Measurements from ENCODE around the gene RCSD1.

RCSD1 gene

DNA sequence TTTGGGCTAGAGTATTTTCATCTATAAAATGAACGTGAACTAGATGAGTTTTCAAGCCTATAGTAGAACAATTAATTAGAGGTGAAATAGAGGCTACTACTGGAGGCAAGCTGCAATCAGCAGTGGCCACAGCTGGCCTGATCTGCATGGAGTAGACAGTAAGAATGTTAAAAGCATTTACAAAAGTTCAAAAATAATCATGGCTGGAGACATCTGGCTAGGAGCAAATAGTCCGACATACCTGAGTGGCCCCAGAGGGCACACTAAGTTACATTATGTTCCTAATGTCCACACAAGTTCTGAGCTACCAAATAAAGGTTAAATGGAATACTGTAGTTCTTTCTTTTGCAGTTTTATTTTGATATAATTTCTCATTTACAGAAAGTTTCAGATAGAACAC is 119.7 kb downstream of the RCSD1 start:
- Mint-ChIP-seq H3K27ac (no peak overlapping the region), H3K4me1 (ENCODE audit: low read depth) (peaks cover 15% of the 10 kb centered on the region), H3K27me3 (no peaks in the 10 kb centered on the region), H3K4me3 (no peak overlapping the region), H3K36me3 (peaks cover 3% of the 10 kb centered on the region), H3K9me3 (ENCODE audit: low read depth) (no peaks in the 10 kb centered on the region)

DNA sequence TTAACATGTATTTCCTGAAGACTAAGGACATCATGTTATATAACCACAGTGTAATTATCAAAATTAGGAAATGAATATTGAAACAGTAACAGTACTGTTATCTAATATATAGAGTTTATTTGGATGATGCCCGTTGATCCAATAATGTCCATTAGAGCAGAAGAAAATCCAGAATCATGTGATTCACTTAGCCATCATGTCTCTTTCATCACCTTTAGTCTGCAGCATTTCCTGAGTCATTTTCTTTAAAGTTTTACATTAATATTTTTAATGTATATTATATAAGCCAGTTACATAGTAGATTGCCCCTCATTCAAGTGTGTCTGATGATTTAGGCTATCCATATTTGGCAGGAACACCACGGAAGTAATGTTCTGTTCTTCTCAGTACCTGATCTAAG is 120.6 kb downstream of the RCSD1 start:
- H3K27ac Mint-ChIP-seq, result no peak overlapping the region
- no peaks in the 10 kb centered on the region for H3K27me3 Mint-ChIP-seq
- no peaks in the 10 kb centered on the region for H3K9me3 Mint-ChIP-seq (ENCODE audit: low read depth)
- peaks cover 3% of the 10 kb centered on the region for H3K36me3 Mint-ChIP-seq
- H3K4me1 Mint-ChIP-seq (ENCODE audit: low read depth), result peaks cover 15% of the 10 kb centered on the region
- H3K4me3 Mint-ChIP-seq, result no peak overlapping the region

DNA sequence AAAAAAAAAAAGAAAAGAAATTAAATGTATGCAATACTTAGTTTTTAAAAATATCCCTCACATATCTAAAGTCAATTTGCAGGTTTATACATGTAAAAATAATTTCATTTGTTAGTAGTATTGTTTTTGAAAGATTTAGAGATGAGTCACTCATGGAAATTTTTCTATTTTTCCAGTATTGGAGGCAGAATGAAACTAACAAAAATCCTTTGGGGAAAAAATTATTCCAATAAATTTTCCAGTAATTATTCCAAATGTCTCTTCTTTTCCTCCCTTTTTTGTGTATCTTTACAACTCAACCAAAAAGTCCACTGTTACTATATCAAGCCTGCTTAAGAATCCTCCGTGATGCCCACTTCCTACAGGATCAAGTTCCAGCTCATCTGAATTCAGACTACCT is 121.6 kb downstream of the RCSD1 start:
- H3K27ac Mint-ChIP-seq, result no peak overlapping the region
- no peak overlapping the region for H3K4me3 Mint-ChIP-seq
- no peaks in the 10 kb centered on the region for H3K27me3 Mint-ChIP-seq

DNA sequence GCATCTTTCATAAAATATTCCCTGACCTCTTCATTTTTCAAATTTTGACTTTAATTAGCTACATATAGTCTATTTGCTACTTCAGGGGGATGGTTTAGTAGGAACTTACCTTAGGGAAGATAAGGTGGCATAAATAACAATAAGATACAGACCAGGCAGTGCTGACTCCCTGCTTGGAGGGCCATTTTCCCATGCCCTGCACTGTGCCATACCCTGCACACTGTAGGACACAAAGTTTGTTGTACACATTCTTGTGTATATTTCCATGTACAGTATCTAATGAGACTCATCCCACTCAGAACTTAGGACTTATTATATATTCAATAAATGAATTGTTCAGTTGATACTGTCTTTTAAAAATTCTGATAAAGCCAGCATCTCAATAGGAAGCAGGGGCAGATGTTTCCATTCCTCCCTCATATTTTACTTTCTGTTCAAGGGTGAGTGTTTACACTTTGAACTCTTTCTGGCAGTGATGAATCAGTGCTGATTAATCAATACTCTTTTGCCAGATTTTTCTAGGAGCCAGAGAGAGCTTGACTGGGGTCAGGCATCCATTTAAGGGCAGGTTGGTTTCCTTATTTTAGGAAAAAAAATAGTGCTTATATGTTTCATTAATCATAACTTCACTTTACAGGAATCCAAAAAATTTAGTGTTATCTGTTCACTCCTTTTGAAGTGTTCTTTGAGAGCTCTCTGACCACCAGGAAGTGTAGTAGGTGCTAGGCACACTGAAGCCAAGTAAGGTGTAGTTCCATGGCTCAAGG is 122.4 kb downstream of the RCSD1 start:
- H3K9me3 Mint-ChIP-seq (ENCODE audit: low read depth), result no peaks in the 10 kb centered on the region
- peaks cover 20% of the 10 kb centered on the region for H3K4me1 Mint-ChIP-seq (ENCODE audit: low read depth)
- no peak overlapping the region for H3K4me3 Mint-ChIP-seq
- H3K36me3 Mint-ChIP-seq, result peaks cover 3% of the 10 kb centered on the region
- H3K27me3 Mint-ChIP-seq, result no peaks in the 10 kb centered on the region
- no peak overlapping the region for H3K27ac Mint-ChIP-seq

More for the DNA sequence above, 121.6 kb downstream of the RCSD1 start:
- Mint-ChIP-seq H3K4me1 (ENCODE audit: low read depth) (peaks cover 16% of the 10 kb centered on the region), H3K36me3 (peaks cover 3% of the 10 kb centered on the region), H3K9me3 (ENCODE audit: low read depth) (no peaks in the 10 kb centered on the region)

DNA sequence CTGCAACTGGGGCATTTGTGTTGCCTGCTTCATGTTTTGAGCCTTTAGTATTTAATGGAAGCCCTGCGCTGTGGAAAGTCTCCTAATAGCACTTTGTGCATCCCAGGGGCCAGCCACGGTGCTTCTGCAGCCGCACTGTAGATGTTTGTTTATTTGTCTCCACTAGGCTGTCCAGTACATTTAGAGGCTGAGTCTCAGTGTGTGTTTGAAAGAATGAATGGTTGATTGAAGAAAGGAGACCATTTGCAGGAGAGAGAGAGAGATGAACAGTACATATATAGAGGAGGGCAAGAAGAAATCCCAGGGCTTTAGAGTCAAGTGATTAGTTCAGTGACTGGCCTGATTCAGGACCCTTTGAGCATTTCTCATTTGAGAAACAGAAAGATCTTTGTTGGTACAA is 125.6 kb downstream of the RCSD1 start:
- Mint-ChIP-seq H3K4me1 (ENCODE audit: low read depth) (peaks cover 25% of the 10 kb centered on the region), H3K36me3 (peaks cover 3% of the 10 kb centered on the region), H3K27ac (no peak overlapping the region), H3K4me3 (no peak overlapping the region), H3K27me3 (no peaks in the 10 kb centered on the region), H3K9me3 (ENCODE audit: low read depth) (no peaks in the 10 kb centered on the region)

Measured in activated naive CD8-positive, alpha-beta T cell (primary cell).